DMS53 treated with DMSO at 0.1 percent for 48 hours (cell line): ENCODE results near the gene ARPC1B.
"Not testable (repeated sequence)": the region's sequence is repeated elsewhere in the genome, so short reads cannot be mapped to it uniquely, and the experiment has no call there.

ENCODE experiments used
- DNase-seq: peaks from one replicate; lab custom pipeline; 2025; ENCODE audit not compliant: unreplicated experiment; lab: John Stamatoyannopoulos, UW

ARPC1B gene

DNA sequence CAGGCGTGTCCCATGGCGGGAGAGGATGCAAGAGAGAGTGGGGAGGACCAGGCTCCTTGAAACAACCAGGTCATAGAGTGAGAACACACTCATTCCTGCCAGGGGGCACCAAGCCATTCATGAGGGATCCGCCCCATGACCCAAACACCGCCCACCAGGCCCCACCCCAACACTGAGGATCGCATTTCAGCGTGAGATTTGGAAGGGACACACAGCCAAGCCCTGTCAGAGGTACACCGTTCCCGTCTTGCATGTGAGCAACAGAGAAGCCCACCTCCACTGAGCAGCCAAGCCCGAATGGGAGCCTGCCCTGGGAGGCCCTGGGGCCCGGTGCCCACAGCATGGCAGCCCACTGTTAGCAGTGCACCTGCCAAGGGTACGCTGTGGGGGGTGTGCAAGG is 7.9 kb upstream of the ARPC1B start:
- DNase-seq: no peak

DNA sequence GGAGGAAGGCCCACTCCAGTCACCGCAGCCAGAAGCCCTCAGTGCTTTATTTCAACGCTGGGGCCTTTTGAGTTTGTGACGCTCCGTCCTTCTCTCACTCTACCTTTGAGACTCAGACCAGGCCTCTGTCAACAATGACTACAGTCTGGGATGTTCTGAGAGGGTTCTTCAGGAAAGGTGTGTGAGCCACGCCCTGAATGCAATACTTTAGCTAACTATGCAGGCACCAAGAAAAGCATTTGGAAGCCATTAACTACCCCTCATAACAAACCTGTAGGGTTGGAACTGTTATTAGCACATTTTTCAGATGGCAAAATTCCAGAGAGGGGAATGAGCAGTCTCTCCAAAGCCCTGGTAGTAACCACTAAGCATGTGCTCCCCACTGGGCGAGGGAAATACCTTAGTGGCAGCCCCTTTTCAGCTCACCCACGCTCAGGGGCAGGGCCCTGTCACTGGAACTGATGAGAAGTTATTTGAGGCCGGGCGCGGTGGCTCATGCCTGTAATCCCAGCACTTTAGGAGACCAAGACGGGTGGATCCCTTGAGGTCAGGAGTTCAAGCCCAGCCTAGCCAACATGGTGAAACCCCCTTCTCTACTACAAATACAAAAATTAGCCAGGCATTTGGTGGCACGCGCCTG is 5.7 kb upstream of the ARPC1B start:
- DNase-seq: no peak

DNA sequence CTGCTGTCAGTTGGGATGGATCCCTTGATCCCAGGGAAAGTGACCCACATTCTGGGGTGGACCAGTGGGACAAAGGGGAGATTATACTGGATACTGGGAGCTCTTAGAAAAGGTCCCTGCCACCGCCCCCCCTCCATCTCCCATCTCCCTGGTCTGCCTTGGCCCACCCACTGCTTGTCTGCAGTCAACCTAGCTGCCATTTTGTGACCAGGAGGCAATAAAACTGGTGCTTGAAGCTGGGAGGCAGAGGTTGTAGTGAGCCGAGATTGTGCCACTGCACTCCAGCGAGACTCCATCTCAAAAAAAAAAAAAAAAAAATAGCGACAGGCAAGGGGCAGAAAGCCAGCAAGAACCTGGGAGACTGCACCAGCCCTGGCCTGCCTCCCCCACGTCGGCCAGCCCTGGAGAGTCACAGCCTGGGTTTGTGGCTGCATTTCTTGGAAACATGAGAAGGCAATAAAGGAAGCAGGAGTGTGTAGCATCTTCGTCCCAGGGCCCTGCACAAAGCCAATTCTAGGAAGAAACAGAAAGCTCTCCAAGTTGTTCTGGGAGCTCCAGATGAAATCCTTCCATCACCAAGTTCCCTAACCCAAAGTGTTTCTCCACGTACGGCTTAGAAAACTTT is 4.7 kb upstream of the ARPC1B start:
- no peak for DNase-seq

- no peak for DNase-seq
These were observed 3.1 kb upstream of the ARPC1B start for GRCh38 chr7:99371376-99371920.

GRCh38 chr7:99372275-99373090 is 2.0 kb upstream of the ARPC1B start:
- DNase-seq: peak; percentile 89

DNA sequence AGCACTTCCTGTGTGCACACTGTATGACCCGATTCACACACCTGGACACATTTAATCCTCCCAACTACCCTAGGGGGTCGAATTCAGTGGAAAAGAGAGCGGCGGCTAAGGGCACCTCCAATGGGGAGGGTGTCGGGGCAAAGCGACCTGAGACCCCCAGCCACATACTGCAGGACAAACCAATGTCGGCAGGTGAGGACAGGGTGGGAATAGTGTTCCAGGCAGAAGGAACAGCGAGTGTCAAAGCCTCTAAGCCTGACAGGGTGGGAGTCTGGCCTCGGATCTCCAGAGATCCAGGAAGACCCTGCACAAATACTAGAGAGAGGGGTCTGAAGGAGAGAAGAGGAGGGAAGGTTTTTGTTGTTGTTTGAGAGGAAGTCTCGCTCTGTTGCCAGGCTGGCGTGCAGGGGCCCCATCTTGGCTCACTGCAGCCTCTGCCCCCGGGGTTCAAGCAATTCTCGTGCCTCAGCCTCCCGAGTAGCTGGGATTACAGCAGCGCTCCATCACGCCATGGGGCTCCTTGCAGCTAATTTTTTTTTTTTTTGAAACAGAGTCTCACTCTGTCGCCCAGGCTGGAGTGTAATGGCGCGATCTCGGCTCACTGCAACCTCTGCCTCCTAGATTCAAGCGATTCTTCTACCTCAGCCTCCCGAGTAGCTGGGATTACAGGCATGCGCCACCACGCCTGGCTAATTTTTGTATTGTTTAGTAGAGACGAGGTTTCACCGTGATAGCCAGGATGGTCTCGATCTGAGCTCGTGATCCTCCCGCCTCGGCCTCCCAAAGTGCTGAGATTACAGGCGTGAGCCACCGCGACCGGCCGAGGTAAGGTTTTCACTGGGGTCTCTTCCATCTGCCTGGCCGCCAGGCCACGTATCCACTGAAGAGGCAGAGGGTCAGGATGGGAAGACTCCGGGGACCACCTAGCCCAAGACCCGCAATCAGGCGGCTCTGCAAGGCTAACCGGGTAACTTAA is 1.2 kb upstream of the ARPC1B start:
- peak; percentile 42 for DNase-seq

- DNase-seq: peak; percentile 52
These were observed 709 bp downstream of the ARPC1B start for GRCh38 chr7:99375070-99375807.

- DNase-seq: no peak
These were observed 4.6 kb downstream of the ARPC1B start for GRCh38 chr7:99379043-99379577.

GRCh38 chr7:99379693-99380031 is 5.1 kb downstream of the ARPC1B start:
- not testable (repeated sequence) for DNase-seq

DNA sequence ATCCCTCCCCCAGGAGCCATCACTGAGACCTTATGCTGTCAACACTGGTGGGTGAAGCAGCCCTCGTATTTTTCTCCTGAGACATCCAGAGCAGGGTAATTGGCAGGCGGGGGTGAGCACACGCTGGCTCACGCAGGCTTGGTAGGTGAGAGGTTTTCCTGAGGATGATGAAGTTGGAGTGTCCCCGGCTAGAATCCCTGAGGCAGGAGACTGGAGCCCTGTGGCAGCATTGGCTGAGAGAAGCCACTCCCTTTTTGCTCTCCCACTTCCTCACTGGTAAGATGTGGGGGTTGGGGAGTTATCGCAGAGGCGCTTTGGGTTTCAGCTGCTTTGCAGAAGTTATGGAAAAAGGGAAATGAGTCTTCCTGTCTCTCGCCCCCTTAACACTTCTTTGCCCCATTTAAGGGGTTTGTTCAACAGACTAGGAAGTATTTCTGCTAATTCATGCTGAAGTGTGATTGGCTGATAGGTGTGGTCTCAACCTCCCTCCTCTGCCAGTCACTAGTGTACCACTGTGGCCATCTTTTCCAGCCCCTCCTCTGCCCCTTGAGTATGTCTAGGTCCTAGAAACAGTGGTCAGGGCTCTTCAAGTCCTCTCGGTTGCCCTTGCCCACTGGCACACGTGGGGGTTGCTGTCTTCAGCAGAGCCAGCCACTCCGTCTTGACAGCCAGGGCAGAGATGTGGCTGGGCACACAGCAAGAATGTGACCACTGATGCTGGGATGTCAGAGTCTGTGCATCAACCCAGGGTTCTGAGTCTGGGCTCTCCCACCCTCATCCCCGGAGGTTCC is 5.7 kb downstream of the ARPC1B start:
- no peak for DNase-seq

GRCh38 chr7:99380823-99381663 is 6.5 kb downstream of the ARPC1B start:
- DNase-seq: no peak

GRCh38 chr7:99381664-99382075 is 7.1 kb downstream of the ARPC1B start:
- DNase-seq: no peak

GRCh38 chr7:99383203-99383602 is 8.7 kb downstream of the ARPC1B start:
- DNase-seq: no peak

DNA sequence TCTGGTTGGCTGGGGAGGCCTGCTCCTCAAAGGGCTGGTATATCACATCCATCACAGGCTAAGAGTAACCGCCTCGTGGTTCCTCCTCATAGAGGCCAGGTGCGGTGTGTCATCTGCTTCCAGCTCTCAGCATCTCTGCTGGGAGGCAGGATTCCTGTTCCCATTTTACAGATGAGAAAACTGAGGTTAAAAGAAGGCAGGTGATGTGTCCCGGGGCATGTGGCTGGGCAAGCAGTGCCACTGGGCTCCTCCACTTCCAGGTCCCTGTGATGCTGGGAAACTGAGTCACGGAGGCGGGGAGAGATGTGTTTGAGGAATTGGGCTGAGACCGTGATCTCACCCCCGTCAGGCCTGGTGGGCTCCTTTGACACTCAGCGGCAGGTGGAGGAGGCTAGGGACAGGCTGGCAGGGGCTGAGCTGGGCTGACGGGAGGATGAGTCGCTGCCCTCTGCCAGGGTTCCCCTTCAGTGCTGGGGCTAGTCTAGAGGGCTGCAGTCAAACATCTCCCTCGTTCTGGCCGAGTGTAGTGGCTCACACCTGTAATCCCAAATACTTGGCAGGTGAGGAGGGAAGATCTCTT is 9.4 kb downstream of the ARPC1B start:
- no peak for DNase-seq

GRCh38 chr7:99384523-99384922 is 10.0 kb downstream of the ARPC1B start:
- DNase-seq: no peak

DNA sequence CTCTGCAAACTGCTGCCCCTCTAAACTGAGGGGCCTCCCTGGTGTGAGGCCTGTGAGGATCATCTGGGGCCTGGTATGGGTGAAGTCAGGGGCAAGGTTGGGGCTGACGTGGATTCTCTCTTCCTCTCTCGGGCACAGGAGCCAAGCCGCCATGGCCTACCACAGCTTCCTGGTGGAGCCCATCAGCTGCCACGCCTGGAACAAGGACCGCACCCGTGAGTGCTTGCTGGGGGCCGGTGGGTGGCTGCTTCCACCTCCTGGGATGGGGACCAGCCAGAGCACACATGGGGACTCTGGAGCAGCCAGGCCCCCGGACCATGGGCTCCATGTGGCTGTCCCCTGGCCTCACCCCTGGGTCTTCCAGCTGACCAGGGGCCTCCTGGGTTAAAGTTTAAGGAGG is 11.0 kb downstream of the ARPC1B start:
- no peak for DNase-seq

- no peak for DNase-seq
These were observed 12.2 kb downstream of the ARPC1B start for GRCh38 chr7:99386584-99387238.
